ENCODE data around the gene RAPGEF5. TPM values are rescaled to one million over a fixed set of nuclear protein-coding genes. Genes with fewer than 3 reads are reported as not detected.

RAPGEF5 gene
- total RNA-seq, 4 donors from 2014 or later, result 7.4 to 16.2 (median 12.1) TPM

- Histone ChIP-seq H3K27me3 (no peaks in the 10 kb centered on the region), H3K4me1 (no peaks in the 10 kb centered on the region), H3K27ac (no peak overlapping the region), H3K4me3 (no peak overlapping the region), H3K9me3 (no peaks in the 10 kb centered on the region), H3K36me3 (no peaks in the 10 kb centered on the region)
- intact Hi-C loops (cut with DNase I; ENCODE audit: low total_unique reads), result no loop called here
- DNase-seq (no peak), ATAC-seq (no peak)
- TF ChIP-seq CTCF (IDR thresholded peaks at IDR 0.05 in 4 of 5, conservative IDR thresholded peaks at IDR 0.05 in 1 of 5), result no peak
- TF ChIP-seq POLR2A (IDR thresholded peaks at IDR 0.05), result no peak
- in situ Hi-C loops (cut with MboI; ENCODE audit: low sequenced_read_pairs in 4 of 4), result no loop called here
Observed at GRCh38 chr7:22229148-22229547, 127.8 kb downstream of the RAPGEF5 start.

GRCh38 chr7:22223807-22224206 is 133.1 kb downstream of the RAPGEF5 start:
- H3K36me3 ChIP-seq, result no peaks in the 10 kb centered on the region
- ATAC-seq (no peak), DNase-seq (no peak)
- in situ Hi-C loops (cut with MboI; ENCODE audit: low sequenced_read_pairs in 4 of 4), result no loop called here
- H3K9me3 ChIP-seq, result no peaks in the 10 kb centered on the region
- no peak for TF ChIP-seq CTCF (IDR thresholded peaks at IDR 0.05 in 4 of 5, conservative IDR thresholded peaks at IDR 0.05 in 1 of 5)
- TF ChIP-seq POLR2A (IDR thresholded peaks at IDR 0.05), result no peak
- intact Hi-C loops (cut with DNase I; ENCODE audit: low total_unique reads), result no loop called here
- H3K4me1 ChIP-seq, result no peaks in the 10 kb centered on the region
- no peaks in the 10 kb centered on the region for H3K27me3 ChIP-seq
- no peak overlapping the region for H3K4me3 ChIP-seq
- H3K27ac ChIP-seq, result no peak overlapping the region

GRCh38 chr7:22220941-22221340 is 136.0 kb downstream of the RAPGEF5 start:
- H3K4me1 ChIP-seq, result no peaks in the 10 kb centered on the region
- no peak for TF ChIP-seq CTCF (IDR thresholded peaks at IDR 0.05 in 4 of 5, conservative IDR thresholded peaks at IDR 0.05 in 1 of 5)
- TF ChIP-seq POLR2A (IDR thresholded peaks at IDR 0.05), result peak in 1 of 2 donors; percentile 24
- intact Hi-C loops (cut with DNase I; ENCODE audit: low total_unique reads) (no loop called here), in situ Hi-C loops (cut with MboI; ENCODE audit: low sequenced_read_pairs in 4 of 4) (no loop called here)
- H3K36me3 ChIP-seq, result no peaks in the 10 kb centered on the region
- peak overlapping the region; percentile 64 to 72 (median 68) for H3K27ac ChIP-seq
- no peak for DNase-seq
- H3K27me3 ChIP-seq, result no peaks in the 10 kb centered on the region
- peak overlapping the region in 1 of 4 donors; percentile 28 for H3K4me3 ChIP-seq
- ATAC-seq, result peak; percentile 46 to 51
- H3K9me3 ChIP-seq, result no peaks in the 10 kb centered on the region

GRCh38 chr7:22219739-22220493 is 137.0 kb downstream of the RAPGEF5 start:
- Histone ChIP-seq H3K9me3 (no peaks in the 10 kb centered on the region), H3K4me3 (peak overlapping the region; percentile 28 to 53 (median 46)), H3K27ac (peak overlapping the region; percentile 64 to 72 (median 68)), H3K36me3 (no peaks in the 10 kb centered on the region), H3K4me1 (no peaks in the 10 kb centered on the region), H3K27me3 (no peaks in the 10 kb centered on the region)
- intact Hi-C loops (cut with DNase I; ENCODE audit: low total_unique reads), result no loop called here
- DNase-seq (no peak), ATAC-seq (peak in 1 of 2 donors; percentile 32)
- in situ Hi-C loops (cut with MboI; ENCODE audit: low sequenced_read_pairs in 4 of 4), result no loop called here
- peak in 1 of 2 donors; percentile 52 for TF ChIP-seq POLR2A (IDR thresholded peaks at IDR 0.05)
- TF ChIP-seq CTCF (IDR thresholded peaks at IDR 0.05 in 4 of 5, conservative IDR thresholded peaks at IDR 0.05 in 1 of 5), result no peak

Data from gastrocnemius medialis (tissue), 4 donors.